ENCODE results near the gene GSE1.

Gene GSE1

DNA sequence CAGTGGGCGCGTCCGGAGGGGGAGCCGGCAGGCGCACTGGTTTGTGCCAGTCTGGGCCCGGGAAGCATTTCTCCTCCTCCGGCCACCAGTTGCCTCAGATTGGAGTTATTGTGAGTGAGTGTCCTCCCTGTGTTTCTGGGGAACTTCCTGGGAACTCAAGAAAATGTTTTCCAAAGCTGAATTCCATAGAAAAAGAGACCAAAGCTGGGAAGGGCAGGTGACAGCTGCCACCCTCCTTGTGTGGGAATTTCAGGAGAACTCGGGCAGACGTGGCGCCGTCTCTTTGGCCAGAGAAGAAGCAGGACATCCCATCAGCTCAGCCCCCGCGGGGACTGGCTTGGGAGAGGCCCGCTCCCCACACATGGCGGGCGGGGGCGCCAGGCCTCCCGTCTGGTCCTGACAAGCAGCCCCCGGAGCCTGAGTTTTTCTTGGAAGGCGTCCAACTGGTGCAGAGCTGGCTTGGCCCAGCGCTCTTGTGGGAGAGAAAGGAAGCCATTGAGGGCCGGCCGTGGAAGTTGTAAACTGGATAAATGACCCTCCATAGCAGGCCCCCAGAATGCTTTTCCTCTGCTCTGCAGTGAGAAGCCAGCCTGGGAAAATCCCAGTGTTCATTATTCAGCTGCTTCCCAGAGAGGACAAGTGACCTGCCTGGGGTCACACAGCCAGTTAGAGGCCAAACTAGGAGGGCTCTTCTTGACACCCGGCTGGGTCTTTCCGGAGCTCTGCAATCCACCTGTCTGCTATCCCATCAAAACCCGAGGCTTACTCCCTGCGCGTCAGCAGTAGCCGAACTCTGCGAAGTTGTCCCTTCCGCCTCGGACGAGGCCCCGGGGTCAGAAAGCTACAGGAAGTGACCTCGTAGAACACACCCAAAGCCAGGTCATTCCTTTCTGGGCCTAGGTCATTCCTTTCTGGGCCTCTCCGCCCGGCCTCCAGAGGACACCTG is 39.2 kb upstream of the GSE1 start:
- DNase-seq (ENCODE audit: low read depth in 3 of 3), result no peak

DNA sequence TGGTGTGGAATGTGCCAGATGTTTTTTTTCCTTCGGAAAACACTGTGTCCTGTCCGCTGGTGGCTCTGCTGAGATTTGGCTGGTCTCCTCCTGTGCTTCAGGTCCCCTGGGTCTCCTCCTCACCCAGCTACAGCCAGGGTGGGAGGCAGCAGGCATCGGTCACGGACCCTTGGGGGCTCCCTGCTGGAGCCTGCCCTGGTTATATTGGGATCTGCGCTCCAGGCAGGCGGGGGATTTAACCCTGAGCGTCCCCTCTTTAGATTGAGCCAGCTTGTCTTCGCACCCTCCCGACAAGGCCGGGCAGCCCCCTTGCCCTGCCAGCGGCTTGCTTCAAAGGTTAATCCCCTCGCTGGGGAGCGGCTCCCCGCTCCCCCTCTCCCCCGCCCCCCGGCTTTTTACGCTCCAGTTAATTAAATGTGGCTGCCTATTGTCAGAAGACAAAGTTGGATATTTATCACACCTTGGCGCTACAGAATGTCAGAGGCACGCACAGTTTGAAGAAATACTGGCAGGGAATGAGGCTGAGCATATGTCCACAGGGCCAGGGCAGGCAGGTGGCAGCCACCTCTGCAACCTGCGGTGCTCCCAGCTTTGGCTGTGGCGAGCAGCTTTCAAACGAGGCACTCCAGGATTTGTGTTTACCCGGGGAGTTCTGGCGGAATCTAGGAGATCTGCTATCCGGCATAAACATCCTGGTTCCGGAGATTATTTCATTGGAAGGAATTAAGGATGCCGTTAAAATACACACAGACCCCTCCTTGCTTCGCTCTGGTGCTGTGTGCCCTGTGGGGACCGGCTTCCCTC is 38.2 kb upstream of the GSE1 start:
- no peak for DNase-seq (ENCODE audit: low read depth in 3 of 3)

DNA sequence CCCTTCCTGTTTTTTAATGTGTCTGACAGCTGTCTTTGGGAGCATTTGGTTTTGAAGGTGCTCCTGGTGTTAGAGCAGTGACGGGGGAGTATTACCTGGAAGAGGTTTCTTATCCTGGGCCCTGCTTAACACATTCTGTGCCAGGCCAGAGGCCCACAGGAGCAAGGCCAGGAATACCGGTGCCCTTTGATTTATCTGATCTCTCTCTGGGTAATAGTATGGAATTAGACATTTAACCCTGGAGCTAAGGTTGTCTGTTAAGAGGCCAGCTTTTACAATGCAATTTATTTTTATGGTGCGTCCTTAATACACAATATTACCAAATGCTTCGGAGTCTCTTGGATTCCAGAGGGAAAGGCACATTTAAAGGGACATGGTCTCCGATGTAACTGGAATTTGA is 37.2 kb upstream of the GSE1 start:
- no peak for DNase-seq (ENCODE audit: low read depth in 3 of 3)

DNA sequence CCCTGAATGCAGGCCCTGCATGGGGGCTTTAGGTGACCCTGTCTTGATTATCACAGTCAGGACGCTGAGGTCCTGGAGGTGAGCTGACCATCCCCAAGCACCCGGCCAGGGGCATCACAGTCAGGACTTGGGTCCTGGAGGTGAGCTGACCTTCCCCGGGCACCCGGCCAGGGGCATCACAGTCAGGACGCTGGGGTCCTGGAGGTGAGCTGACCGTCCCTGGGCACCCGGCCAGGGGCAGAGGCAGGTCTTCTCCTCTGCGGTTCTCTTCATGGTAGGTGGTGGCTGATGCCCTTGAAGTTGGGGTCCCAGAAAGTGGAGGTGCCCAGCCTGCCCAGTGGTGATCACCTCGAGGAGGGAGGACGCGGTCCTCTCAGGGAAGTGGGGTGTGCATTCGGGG is 36.2 kb upstream of the GSE1 start:
- no peak for DNase-seq (ENCODE audit: low read depth in 3 of 3)

DNA sequence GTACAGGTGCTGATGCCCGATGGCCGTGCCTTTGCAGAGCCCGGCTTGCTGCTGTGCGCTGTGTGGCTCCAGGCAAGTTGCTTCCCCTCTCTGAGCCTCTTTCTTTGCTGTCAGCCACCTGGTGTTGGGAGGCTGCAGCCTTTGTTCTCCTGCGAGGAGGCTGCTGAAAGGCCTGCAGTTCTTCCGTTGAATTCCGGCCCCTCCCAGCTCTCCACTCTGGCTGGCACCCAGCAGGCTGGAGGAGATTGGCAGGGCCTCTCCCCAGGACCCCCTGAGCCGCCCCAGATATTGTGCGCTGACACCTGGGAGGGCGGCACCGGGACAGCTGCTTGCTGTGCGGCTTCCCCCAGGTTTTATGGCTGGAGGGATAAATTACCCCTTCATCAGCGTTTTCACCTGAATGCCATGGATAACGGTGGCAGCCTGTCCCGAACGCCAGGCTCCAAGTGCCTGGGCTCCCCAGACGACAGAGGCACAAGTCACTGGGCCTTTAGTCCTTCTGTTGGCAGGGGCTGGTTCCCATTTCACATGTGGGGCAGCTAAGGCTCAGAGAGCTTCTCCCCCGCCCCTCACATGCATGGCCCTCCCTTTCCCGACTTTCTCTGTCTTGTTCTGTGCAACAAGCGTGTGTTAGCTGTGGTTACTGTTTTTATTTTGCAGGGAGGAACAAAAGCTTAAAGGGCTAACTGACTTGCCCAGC is 35.1 kb upstream of the GSE1 start:
- no peak for DNase-seq (ENCODE audit: low read depth in 3 of 3)

DNA sequence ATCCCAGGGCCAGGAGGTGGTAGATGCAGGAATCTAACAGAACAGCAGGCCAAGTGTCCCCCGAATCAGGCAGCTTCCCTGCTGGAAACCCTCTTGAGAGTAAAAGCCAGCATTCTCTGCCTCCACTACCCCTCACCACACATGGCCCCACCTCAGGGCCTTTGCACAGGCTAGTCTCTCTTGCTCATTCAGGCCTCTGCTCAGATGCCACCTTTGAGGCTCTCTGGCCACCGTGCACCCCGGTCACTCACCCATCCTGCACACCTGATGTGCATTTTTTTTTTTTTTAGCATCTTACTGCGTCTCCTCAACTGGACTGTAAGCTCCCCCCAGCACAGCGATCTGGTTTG is 34.5 kb upstream of the GSE1 start:
- no peak for DNase-seq (ENCODE audit: low read depth in 3 of 3)

DNA sequence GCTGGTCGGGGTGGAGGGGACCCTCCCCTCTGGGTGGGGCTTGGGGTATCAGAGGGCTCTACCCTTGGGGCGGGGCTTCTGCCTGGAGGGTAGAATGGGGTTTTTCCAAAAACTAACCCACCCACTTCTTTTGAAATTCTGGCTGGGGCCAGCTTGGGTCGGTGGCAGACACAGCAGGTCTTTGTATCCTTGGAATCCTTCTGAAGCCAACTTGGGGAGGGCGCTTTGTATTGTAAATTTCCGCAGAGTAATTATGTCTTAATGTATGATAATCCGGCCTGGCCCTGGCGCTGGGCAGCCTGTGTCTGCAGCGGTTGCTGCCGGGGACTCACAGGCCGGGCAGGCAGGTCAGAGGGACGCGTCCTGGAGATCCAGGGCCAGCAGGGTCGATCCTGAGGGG is 33.9 kb upstream of the GSE1 start:
- DNase-seq (ENCODE audit: low read depth in 3 of 3), result no peak

DNA sequence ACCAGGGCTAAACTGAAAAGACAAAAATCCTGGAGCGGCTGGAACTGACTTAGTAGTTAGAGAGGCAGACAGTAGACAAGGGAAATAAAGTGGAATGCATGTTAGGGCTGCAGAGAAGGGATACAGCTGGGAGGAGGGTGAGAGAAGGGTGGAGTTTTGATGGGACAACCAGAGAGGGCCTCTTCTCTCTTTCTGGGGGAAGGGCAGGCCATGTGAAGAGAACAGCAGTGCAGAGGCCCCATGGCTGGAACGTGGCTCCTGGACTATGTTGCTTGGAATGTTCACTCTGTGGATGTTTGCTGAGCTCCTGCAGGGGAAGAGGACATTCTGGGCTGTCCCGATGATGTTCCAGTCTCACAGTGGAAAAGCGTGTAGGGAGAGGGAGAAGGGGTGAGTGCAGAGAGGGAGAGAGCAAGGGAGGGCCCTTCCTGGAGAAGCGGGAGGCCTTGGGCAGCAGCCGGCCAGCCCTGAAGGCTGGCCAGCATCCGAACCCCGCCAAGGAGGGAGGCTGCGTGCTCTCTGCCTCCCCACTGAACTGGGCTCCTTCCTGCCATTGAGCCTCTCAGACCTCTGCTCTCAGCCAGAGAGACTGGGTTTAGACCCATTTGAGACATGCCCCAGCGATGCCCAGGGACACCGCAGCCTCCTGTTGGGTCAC is 33.1 kb upstream of the GSE1 start:
- no peak for DNase-seq (ENCODE audit: low read depth in 3 of 3)

DNA sequence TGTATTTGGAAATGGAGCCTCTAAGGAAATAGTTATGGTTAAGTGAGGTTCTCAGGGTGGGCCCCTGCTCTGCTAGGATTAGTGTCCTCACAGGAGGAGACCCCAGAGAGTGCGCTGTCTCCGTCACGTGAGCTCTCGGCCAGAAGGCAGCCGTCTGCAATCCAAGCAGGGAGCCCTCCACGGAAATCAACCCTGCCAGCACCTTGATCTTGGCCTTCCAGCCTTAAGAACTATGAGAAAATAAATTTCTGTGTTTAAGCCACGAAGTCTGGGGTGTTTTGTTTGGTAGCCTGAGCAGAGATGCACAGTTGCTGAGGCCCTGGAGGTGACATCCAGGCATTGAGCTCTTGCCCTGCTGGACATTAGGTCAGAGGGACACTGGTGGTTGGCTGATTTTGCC is 32.4 kb upstream of the GSE1 start:
- DNase-seq (ENCODE audit: low read depth in 3 of 3), result no peak

DNA sequence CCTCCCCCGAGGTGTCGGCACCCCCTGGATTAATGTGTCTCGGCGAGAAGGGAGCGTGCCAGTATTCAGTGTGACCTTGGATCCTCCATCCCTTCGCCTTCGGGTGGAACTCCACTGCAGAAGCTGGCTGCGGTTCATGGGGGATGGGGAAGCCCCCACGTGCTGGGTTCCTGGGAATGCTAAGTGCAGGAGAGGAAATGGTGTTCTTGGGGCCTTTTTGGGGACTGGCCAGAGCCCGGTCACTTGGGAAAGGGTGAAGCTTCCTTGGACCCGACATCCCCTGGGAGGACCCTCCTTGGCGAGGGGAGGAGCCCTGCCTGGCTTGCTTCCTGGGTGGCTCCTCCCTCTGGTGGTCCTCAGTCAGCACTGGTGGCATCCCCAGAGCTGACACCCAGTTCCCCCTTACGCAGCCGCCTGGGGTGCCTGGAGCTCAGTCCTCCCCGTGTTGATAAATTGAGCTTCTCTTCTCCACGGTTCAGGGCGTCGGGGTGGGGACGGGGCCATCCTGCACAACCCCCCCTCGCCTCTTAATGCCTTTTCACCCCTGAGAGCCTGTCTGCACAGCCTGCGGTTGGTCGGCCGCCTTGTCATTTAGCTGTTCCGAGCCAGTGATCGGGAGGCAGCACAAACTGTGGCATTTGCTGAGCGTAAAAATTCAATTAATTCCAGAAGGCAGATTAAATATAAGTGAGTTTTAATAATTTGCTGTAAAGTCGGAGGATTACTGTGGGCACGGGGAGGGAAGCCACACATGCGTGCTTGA is 30.7 kb upstream of the GSE1 start:
- no peak for DNase-seq (ENCODE audit: low read depth in 3 of 3)

DNA sequence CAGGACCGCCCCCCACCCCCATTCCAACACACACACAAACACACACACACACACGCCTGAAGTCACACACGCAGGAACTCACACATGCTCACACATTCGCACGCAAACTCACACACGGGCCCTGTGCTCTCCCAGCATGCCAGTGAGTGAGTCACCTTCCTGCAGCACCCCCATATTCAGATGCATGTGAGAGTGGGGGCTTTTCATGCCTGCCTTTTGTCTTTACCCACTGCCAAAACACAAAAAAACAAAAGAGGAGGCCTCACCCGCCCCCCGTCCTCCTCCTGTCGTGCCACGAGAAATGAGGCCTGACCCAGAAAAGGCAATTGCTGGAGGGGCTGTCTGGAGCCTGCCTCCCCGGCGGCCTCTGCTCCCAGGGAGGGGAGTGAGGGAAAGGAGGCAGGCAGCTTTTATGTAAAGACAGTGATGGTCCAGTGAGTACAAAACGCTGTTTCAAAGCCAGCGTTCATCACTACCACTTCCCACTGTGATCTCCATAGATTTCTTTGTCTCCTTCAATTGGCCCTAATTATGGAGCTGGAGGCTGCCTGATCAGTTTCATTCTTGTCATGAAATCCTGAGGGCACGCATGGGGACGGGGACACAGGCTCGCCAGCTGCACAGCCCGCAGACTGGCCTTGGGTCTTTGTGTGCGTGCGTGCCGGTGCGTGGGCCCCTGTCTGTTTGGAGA is 29.5 kb upstream of the GSE1 start:
- DNase-seq (ENCODE audit: low read depth in 3 of 3), result no peak

DNA sequence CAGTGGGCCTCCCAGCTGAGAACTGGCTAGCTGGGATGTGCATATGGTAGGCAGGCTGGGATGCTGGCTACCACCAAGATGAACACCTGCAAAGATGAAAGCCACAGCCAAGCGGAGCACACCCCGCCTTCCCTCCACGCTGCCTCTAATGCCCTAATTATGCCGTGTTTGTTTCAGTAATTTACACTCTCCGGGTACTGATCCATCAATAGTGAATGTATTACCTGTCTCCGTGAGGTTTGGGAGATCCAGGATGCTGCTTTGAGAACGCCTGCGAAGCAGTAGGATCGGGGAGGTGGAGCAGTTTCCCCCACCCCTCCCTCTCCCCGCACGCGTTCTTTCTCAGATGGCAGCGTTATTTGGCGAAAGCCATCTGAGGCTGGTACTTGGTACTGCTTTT is 28.9 kb upstream of the GSE1 start:
- DNase-seq (ENCODE audit: low read depth in 3 of 3), result no peak

DNA sequence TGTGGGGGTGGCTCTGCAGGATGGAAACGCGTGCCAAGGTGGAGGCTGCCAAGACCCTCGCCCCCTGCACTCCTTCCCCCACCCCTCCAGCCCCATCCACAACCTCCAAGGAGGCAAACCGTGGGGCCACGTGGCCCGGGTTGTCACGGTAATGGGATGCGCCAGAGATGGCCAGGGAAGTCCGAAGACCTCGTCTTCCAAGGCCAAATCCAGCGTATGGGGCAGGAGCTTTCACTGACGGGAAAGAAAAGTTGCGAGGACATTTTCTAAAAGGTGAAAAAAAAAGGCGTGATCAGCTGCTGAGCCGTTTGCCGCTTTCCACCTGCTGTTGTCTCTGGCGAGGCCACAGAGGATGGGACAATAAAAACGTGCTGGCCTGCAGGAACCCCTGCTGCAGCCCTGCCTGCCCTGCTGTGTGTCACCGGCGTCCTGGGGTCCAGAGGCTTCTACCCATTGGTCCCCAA is 28.3 kb upstream of the GSE1 start:
- DNase-seq (ENCODE audit: low read depth in 3 of 3), result no peak

DNA sequence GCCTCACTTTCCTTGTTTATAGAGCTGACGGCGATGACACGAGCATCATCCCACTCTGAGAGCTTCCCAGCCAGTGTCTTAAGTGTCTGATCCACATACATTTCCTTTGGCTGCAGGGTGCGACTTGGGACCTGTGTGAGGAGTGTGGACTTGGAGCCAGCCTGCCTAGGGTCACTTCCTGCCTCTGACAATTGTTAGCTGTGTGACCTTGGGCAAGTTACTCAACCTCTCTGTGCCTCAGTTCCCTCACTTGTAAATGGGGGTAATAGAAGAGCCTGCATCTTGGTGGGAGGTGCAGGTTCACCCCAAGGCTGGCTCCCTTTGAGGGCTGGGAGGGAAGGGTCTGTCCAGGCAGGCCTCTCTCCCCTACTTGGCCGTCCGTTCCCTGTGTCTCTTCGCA is 27.4 kb upstream of the GSE1 start:
- DNase-seq (ENCODE audit: low read depth in 3 of 3), result no peak

DNA sequence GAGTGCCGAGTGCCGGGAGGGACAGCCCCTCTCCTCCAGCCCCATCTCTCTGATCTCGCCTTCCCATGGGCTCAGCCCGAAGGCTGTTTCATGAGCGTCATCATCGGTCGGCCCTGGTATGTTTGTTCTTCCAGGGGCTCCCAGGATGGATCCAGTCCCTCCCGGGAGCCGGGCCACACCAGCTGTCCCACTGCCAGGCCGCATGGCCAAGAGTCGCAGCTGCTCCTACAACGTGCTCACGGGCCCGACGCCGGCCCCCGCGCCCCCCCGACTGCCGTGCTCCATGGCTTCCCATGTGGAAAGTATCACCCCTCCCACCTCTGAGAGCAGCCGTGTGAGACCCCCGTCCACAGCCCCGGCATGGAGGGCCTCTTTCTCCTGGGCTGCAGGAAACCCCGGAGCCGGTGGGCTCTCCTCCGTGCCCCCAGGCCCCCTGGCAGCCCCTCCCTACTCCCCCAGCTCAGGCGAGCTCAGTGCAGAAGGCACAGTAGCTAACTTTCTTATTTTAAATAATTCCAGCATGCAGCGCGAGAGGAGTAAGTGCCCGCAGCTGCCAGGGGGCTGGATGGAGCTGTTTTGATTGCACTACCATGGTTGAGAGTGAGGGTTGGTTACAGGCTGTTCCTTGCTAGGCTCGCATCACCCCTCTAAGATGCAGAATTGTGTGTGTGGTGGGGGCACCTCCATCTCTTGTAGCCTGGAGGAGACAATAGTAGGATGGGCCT is 26.6 kb upstream of the GSE1 start:
- no peak for DNase-seq (ENCODE audit: low read depth in 3 of 3)

DNA sequence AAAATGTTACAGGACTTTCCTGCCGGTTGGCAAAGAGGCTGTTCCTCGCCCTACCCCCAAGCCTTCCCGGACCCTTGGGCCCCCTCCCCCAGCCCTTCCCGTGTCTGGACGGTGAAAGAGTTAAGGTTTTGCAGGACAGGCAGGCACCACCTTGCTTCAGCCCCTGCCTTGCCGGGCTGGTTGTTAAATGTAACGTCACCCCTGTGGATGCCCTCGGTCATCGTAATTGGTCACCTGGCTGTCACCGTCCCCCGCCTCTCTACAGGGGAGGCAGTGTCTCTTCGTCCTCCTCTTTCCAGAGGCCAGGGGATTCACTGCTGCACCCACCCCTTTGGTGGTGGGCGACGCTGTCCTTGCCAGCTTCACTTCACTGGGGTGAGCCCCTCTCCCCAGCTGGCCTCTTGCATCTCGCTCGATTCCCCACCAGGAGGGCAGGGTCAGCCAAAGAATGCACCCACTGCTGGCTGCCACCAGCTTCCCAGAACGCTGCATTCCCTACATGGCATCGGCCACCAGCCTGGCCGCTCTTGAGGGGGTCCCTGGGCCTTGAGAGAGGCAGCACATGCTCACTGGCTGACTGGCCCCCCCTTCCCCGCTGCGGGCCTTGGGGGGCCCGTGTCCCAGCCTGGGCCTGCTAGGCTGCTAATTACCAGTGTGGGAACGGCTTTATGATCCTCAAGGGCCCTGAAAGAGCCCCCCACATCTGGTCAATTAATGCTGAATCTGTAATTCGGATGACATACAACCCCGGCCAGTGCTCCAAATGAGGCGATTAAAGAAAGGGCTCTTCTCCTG is 25.2 kb upstream of the GSE1 start:
- no peak for DNase-seq (ENCODE audit: low read depth in 3 of 3)

DNA sequence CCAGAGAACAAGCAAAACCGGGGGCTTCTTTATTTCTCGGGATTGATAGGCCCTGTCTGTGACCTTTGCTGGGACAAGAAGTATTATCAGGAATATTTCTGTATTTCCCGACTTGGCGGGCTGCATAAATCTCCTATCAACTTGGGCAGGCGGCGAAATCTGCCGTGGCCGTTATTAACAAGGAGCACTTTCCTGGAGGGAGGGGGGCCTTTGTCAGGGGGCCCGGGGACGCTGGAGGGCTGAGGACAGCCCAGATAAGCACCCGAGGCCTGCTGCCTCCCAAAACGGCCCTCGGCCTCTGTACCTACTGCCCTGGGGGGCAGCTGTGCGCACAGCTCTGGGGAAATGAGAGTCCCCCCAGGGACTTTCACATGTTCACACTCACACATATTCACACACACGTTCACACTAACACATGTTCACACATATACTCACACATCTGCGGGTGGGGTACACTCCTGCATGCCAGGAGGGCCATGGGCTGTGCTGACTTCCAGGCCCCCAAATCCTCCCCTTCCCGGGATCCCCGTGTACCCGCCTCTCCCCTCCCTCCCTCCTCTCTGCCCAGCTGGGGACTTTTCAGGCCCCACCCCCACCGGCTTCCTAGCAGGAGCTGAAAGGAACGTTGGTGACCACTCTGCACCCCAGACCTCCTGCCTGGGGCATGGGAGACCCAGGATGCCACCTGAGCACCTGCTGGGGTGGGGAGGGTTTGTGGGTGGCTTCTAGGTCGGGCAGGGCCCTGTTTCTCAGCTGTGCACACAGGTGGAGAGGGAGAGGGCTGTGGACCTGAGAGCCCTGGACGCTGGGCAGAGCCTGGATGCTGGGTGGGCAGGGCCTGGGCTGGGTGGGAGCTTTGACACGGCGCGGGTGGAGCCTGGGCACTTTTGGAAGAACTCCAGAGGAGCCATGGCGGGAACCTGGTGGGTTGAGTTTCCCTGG is 24.3 kb upstream of the GSE1 start:
- DNase-seq (ENCODE audit: low read depth in 3 of 3), result no peak

Data from stimulated activated CD4-positive, alpha-beta T cell treated with anti-CD3 and anti-CD28 coated beads, TNF-alpha, amount 100 ng/mL, for 48 hours (primary cell).